Astrocyte of the cerebellum (primary cell): ENCODE results near the gene PLA2G4F.
A peak's percentile ranks its signal among the peaks of the same experiment; 100 is the strongest.

Experiments
- DNase-seq: peaks from one replicate; pipeline ENCODE4 v3.0.0-alpha.2; 2011; ENCODE audit warnings: low read depth
- H3K4me3 ChIP-seq: 2 replicates; pipeline ENCODE4 v1.5.1; 2011; ENCODE audit warnings: mild to moderate bottlenecking, low read depth, low read length, moderate library complexity
- in situ Hi-C: cut with HindIII; loops from 2 replicates; pipeline ENCODE4 v1.10.0; 2017; ENCODE audit warnings: low sequenced_read_pairs
- TF ChIP-seq, protein P1 (sequence below): IDR thresholded peaks from 2 replicates; pipeline ENCODE4 v1.5.1; 2012; ENCODE audit warnings: low read length, low read depth, moderate library complexity, mild to moderate bottlenecking; ENCODE audit errors: missing control alignments

PLA2G4F gene

DNA sequence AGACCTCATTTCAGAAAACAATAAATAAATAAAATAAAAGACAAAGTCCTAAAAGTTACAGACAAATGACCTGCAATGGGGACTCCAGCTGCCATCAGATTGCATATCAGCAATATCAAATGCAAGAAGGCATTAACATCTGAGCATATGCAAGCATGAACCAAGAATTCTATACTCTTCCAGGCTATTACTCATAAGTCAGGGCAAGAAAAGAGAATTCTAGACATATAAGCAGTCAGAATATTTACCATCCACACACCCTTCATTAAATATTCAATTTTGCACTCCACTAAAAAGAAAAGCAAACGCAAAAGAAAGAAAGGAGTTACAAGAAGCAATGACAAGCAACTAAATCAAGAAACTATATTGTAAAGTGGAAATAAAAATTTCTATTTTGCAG is 21.1 kb downstream of the PLA2G4F start:
- no peak for DNase-seq
- in situ Hi-C loops, result no loop called here
- no peak overlapping the region for H3K4me3 ChIP-seq
- TF ChIP-seq, protein P1, sequence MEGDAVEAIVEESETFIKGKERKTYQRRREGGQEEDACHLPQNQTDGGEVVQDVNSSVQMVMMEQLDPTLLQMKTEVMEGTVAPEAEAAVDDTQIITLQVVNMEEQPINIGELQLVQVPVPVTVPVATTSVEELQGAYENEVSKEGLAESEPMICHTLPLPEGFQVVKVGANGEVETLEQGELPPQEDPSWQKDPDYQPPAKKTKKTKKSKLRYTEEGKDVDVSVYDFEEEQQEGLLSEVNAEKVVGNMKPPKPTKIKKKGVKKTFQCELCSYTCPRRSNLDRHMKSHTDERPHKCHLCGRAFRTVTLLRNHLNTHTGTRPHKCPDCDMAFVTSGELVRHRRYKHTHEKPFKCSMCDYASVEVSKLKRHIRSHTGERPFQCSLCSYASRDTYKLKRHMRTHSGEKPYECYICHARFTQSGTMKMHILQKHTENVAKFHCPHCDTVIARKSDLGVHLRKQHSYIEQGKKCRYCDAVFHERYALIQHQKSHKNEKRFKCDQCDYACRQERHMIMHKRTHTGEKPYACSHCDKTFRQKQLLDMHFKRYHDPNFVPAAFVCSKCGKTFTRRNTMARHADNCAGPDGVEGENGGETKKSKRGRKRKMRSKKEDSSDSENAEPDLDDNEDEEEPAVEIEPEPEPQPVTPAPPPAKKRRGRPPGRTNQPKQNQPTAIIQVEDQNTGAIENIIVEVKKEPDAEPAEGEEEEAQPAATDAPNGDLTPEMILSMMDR, result no peak

DNA sequence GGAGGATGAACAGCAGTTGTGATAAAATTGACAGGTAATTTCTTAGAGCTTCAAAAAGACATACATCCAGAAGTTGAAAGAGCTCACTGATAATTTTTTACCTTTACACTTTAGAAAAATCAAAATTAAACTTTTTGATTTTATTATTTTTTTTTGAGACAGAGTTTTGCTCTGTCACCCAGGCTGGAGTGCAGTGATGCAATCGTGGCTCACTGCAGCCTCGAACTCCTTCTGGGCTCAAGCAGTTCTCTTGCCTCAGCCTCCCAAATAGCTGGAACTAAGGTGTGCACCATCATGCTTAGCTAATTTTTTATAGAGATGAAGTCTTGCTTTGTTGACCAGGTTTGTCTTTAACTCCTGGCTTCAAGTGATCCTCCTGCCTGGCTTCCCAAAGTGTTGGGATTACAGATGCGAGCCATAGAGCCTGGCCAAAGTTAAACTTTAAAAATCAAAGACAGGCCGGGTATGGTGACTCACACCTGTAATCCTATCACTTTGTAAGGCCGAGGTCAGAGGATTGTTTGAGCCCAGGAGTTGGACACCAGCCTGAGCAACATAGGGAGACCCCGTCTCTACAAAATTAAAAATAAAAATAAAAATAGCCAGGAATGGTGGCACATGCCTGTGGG is 21.7 kb downstream of the PLA2G4F start:
- in situ Hi-C loops, result no loop called here
- DNase-seq, result no peak
- TF ChIP-seq, protein P1, result no peak
- H3K4me3 ChIP-seq, result no peak overlapping the region

DNA sequence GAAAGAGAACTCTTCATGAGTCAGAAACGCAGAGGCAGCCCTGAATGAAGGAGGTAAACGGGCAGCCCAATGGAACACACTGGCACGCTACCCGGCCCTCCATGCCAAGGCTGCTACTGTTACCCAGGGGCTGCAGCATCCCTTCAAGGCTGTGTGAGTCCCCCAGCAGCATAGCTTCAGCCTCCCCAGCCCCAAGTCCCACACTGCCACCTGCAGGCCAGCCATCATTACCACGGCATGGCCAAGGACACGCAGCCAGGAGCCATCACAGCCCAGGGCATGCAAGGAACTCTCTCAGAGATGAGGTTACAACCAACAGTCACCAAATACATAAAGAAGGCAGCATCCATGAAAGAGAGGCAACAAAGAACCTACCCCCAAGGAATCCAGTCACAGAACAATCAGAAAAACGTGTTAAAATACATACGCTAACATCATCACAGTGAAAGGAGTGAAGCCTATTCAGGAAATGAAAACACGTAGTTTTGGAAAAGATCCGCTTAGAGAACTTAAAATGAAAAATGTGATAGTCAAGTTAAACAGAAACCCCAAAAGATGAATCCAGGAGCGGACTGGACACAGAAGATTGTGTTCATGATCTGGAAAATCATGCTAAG is 22.4 kb downstream of the PLA2G4F start:
- no peak overlapping the region for H3K4me3 ChIP-seq
- DNase-seq, result no peak
- in situ Hi-C loops, result no loop called here
- TF ChIP-seq, protein P1, result peak; percentile 65

DNA sequence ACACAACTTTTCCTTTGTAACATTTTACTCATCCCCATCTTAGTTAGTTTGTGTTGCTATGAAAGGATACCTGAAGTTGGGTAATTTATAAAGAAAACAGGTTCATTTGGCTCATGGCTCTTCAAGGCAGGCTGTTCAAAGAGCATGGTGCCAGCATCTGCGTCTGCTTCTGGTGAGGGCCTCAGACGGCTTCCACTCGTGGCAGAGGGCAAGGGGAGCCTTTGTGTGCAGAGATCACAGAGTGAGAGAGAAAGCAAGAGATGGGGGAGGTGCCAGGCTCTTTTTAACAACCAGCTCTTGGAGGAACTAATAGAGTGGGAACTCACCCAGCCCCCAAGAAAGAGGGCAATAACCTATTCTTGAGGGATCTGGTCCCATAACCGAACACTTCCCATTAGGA is 23.1 kb downstream of the PLA2G4F start:
- in situ Hi-C loops, result no loop called here
- H3K4me3 ChIP-seq, result no peak overlapping the region
- TF ChIP-seq, protein P1, result no peak
- DNase-seq, result no peak

DNA sequence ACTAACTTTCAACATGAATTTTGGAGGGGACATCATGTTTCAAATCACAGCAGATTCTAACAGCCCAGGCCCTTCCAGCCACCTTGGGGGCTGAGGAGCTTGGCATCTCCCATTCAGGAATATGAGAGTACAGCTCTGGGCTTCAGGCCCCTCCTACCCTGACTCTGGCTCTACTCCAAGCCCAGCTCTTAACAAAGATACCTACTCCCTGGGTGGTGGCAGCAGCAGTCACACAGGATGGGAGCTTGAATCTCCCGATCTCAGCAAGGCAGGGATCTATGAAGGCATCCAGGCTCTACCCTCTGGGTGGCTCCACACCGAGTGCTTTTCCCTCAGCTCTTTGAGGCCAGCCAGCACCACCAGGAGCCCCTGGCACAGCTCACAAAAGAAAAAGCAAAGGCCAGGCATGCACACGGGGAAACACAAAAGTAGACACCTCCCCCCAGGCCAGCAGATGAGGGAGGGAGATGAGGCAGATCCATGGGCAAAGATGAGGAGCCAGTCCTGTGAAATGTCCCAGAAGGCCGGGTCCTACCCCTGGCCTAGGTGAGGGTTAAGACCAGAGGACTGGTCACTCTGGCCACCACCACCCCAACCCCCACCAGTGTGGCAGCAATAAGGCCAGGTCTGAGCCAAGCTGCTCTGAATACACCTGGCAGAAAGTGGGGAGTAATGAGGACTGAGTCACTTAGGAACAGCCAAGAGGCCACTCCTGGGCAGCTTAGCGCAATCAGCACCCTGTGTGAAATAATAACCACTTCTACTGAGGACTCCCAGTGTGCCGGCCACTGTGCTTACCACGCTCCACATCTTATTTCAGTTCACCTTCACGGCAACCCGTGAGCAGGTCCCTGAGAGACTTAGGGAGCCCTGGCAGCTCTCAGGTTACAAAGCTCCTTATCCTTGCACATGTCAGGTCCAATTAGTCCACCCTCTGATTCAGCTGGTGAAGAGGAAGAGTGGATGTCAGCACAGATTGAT is 24.3 kb downstream of the PLA2G4F start:
- DNase-seq, result no peak
- H3K4me3 ChIP-seq, result no peak overlapping the region
- in situ Hi-C loops, result no loop called here
- TF ChIP-seq, protein P1, result no peak

DNA sequence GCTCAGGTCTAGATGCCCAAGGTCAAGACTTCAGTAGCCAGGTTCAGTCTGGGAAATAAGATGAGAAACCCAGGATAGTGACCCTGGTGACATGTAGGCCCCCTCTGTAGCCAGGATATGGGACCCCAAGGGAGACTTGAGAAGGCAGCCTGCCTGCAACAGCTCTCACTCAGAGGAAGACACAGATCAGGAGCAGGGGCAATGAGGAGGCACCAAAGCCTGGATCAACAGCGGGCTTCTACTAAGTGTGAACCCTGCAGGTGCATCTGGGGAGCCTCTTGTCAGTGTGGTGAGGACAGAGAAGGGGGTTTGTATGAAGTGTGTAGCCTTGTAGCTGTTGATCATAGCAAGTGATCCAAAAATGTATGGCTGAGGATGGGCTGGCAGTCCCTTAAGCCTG is 25.4 kb downstream of the PLA2G4F start:
- in situ Hi-C loops, result no loop called here
- no peak overlapping the region for H3K4me3 ChIP-seq
- no peak for DNase-seq
- TF ChIP-seq, protein P1, result no peak
